Ishikawa (cell line): ENCODE results near the gene SEMA4F.

ENCODE experiments used
- CEBPB ChIP-seq: IDR thresholded peaks from 2 replicates; pipeline ENCODE4 v1.6.1; 2012
- EGR1 ChIP-seq: IDR thresholded peaks from 2 replicates; pipeline ENCODE4 v1.6.1; 2012
- EP300 ChIP-seq: IDR thresholded peaks from 2 replicates; pipeline ENCODE4 v1.6.1; 2012; ENCODE audit warnings: borderline replicate concordance
- FOXM1 ChIP-seq: IDR thresholded peaks from 2 replicates; pipeline ENCODE4 v1.6.1; 2012; ENCODE audit warnings: low read depth, borderline replicate concordance
- MAX ChIP-seq: IDR thresholded peaks from 2 replicates; pipeline ENCODE4 v1.6.1; 2012
- RAD21 ChIP-seq: IDR thresholded peaks from 2 replicates; pipeline ENCODE4 v1.6.1; 2012; ENCODE audit warnings: low read depth
- REST ChIP-seq: IDR thresholded peaks from 2 replicates; pipeline ENCODE4 v1.6.1; 2012; ENCODE audit warnings: low read depth, mild to moderate bottlenecking
- TAF1 ChIP-seq: IDR thresholded peaks from 2 replicates; pipeline ENCODE4 v1.6.1; 2012; ENCODE audit warnings: low read depth, mild to moderate bottlenecking
- USF1 ChIP-seq: IDR thresholded peaks from 2 replicates; pipeline ENCODE4 v1.6.1; 2012
- ZBTB7A ChIP-seq: IDR thresholded peaks from 2 replicates; pipeline ENCODE4 v1.6.1; 2012; ENCODE audit warnings: low read depth

- TF ChIP-seq USF1 (no peak), MAX (no peak), EGR1 (no peak), RAD21 (no peak), EP300 (no peak), TAF1 (no peak), ZBTB7A (no peak), CEBPB (no peak), REST (no peak), FOXM1 (no peak)
Observed at GRCh38 chr2:74702001-74702715, 48.1 kb downstream of the SEMA4F start.
